MG63 (cell line): ENCODE measurements around the gene TUSC2. TPM values are rescaled to one million over a fixed set of nuclear protein-coding genes. Genes with fewer than 3 reads are reported as not detected.
"Not testable (repeated sequence)": the region's sequence is repeated elsewhere in the genome, so short reads cannot be mapped to it uniquely, and the experiment has no call there.

ENCODE experiments used
- DNase-seq: peaks from one replicate; pipeline ENCODE4 v3.0.0-alpha.2; 2020
- H3K27me3 ChIP-seq: fragments of 250-450 bp; sonication (Bioruptor Pico); 2 replicates; pipeline ENCODE4 v1.5.1; 2020; ENCODE audit warnings: mild to moderate bottlenecking, moderate library complexity
- H3K36me3 ChIP-seq: fragments of 250-450 bp; sonication (Bioruptor Pico); 2 replicates; pipeline ENCODE4 v1.5.1; 2020; ENCODE audit warnings: mild to moderate bottlenecking, moderate library complexity
- H3K4me3 ChIP-seq: fragments of 250-450 bp; sonication (Bioruptor Pico); 2 replicates; pipeline ENCODE4 v1.5.1; 2020; ENCODE audit warnings: mild to moderate bottlenecking, moderate library complexity
- H3K9me3 ChIP-seq: fragments of 250-450 bp; sonication (Bioruptor Pico); 2 replicates; pipeline ENCODE4 v1.5.1; 2020; ENCODE audit warnings: mild to moderate bottlenecking, moderate library complexity
- total RNA-seq: library from RNA; depleted of rRNA; stranded (reverse); fragments of >200 nt; shearing (Covaris generic); gene quantifications from 2 replicates; pipeline ENCODE4 v1.2.3, GENCODE V29; 2014; ENCODE audit warnings: low replicate concordance

TUSC2 gene
- total RNA-seq, 1 experiment from 2014 or later: 13.5 TPM

DNA sequence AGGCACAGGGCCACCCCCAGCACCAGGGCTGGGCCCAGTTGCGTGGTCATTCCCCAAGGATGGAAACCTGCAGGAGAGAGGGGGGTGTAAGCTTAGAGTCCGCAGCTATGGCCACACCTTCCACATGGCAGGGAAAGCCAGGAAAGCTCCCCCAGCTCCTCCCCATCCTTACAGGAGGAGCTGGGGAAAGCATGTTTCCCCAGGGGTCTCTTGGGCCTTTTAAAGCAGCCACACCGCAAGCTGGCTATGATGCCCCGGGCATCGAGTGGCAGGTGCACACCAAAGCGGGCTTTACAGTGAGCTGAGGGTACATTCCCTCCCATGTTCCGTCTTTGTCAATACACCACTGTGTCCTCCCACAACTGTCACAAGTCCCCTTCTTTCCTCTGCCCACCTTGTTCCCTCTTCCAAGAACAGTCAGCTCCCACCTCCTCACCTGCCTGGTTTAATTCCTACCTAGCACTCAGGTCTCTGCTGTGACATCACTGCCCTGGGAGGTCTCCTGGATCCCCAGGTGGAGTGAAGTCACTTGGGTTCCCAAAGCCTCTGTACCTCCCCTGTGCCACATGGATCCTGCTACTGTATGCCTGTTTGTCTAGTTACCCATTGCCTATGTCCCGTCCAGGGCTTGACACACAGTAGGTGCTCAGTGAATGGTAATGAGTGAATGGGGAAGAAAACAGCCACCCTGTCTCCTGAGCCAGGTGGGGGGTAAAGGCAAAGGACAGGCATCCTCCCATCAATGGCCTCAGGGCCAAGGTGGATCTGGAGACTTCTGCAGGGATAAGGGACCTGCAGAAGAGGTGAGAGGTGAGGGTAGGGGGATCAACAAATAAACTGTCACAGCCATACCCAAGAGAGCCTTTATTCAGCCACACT lies 32.2 kb downstream of the TUSC2 start:
- H3K27me3 ChIP-seq: no peaks in the 10 kb centered on the region

DNA sequence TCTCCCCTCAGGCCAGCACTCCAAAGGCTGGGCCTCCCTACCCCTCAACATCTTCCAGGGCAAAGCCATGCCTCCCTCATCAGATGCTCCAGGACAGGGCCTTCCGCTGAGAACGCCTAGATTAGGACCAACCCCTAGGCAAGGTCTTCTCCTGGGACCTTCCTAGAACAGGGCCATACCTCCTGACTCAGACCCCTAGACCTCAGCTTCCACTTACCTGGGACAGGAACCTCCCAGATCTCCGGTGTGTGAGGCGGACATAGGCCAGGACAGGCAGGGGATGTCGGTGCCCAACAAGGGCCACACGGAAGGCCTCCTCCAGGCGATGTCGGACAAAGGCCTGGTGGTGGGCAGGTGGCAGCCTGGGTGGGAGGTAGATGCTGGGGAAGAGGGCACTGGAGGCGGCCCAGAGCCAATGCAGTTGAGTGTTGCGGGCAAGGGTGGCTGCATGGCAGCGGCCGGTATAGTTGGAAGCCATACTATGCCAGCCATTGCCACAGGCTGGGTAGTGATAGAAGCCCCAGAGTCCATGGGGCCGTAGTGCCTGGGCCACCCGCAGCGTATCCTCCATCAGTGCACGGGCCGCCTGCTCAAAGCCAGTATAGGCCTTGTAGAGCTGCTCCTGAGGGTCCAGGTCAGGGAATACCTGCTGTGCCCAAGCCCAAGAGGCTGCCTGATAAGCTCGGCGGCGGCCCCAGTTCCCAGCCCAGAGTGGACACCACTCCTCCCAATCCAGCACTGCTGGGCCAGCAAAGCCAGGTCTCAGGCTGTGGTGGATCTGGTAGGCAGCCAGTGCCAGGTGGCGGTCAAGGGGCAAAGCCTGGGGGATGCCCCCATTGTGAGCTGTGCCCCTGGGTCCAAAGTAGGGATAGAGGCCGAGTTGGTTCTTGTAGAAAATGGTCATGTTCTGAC lies 33.3 kb downstream of the TUSC2 start:
- Histone ChIP-seq H3K9me3 (no peaks in the 10 kb centered on the region), H3K36me3 (peaks cover 8% of the 10 kb centered on the region), H3K4me3 (no peak overlapping the region), H3K27me3 (no peaks in the 10 kb centered on the region)
- no peak for DNase-seq

More for the DNA sequence above, 32.2 kb downstream of the TUSC2 start:
- no peaks in the 10 kb centered on the region for H3K9me3 ChIP-seq
- no peak overlapping the region for H3K4me3 ChIP-seq
- H3K36me3 ChIP-seq: no peaks in the 10 kb centered on the region
- DNase-seq: no peak

DNA sequence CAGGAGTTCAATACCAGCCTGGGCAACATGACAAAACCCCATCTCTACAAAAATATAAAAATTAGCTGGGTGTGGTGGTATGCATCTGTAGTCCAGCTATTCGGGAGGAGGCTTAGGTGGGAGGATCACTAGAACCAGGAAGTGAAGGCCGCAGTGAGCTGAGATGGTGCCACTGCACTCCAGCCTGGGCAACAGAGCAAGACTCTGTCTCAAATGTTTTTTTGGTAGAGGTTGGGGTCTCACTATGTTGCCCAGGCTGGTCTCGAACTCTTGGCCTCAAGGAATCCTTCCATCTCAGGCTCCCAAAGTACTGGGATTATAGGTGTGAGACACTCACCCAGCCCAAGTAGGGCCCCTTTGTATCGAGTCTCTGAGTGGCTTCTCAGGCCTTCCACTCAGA lies 33.9 kb downstream of the TUSC2 start:
- Histone ChIP-seq H3K9me3 (no peaks in the 10 kb centered on the region), H3K4me3 (no peak overlapping the region), H3K27me3 (no peaks in the 10 kb centered on the region), H3K36me3 (peaks cover 10% of the 10 kb centered on the region)
- DNase-seq: no peak

- Histone ChIP-seq H3K36me3 (peaks cover 14% of the 10 kb centered on the region), H3K4me3 (peak overlapping the region; percentile 87), H3K9me3 (no peaks in the 10 kb centered on the region), H3K27me3 (no peaks in the 10 kb centered on the region)
- no peak for DNase-seq
These were observed 34.8 kb downstream of the TUSC2 start for GRCh38 chr3:50293079-50293801.

DNA sequence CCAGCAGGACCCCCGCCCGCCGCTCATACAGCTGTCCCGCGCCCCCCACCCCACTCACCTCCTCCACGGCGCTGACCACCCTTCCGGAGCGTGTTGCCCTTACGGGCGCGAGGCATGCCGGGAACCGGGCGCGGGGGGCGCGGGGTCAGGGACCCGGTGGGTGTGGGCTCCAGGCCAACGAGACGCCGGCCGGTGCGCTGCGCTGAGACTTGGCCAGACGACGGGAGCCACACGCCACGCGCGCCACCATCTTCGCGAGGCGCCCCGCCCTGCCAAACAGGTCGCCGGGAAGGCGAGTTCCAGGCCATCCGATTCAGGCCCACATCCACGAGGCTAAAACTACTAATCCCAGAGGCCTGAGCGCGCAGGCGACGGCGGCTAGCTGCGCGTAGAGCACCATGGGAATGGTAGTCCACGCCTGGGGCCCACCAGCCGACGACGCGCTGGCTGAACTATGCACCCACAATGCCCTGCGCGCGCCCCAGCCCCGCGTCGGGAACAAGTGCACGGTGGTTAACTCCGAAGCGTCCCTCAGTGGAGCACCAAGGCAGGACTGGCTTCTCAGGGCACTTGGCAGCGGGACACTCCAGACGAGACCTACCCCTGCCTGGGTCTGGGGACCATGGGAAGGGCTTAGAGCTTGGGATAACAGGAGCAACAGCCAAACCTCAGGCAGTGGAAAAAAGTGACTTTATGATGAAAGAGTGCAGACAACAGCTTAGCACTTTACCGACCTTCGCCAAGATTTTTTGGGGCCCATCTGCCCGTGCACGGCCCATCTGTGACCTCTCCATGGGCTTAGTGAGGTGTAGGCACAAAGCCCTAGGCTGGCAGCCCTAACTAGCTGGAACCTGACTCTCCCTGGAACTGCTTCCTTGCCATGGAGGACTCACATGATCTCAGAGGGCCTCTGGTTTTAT lies 35.6 kb downstream of the TUSC2 start, which contains the start of gene IFRD2:
Gene IFRD2 (minus strand): TSS at position 271 of the 920 bp plus-strand sequence. CDS start 155 bp downstream, at position 116.
- Histone ChIP-seq H3K9me3 (no peaks in the 10 kb centered on the region), H3K36me3 (peaks cover 14% of the 10 kb centered on the region), H3K4me3 (peak within 1 kb of the TSS; percentile 87), H3K27me3 (no peaks in the 10 kb centered on the region)
- peak; percentile 96 for DNase-seq

GRCh38 chr3:50290161-50290641 lies 37.8 kb downstream of the TUSC2 start:
- DNase-seq: no peak
- H3K4me3 ChIP-seq: no peak overlapping the region
- H3K9me3 ChIP-seq: no peaks in the 10 kb centered on the region
- peaks cover 14% of the 10 kb centered on the region for H3K36me3 ChIP-seq
- H3K27me3 ChIP-seq: no peaks in the 10 kb centered on the region

DNA sequence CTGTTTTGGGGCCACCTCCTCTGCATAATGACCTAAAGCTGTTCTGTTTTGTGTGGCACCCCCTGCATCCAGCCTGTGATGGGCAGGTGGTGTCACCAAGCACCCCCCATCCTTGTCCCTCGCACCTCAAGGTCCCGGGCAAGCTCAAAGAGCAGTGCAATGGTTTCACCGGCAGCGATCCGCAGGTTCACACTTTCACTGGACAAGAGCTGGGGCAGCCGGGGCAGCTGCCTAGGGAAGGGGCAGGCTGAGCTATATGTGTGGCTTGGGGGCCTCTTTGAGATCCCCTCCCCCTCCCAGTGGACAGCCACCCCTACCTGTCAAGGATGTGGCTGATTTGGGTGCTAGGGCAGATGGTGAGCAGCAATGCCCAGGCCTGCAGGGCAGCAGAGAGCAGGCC lies 38.9 kb downstream of the TUSC2 start:
- no peak for DNase-seq

GRCh38 chr3:50288387-50289007 lies 39.5 kb downstream of the TUSC2 start:
- no peak for DNase-seq
- no peaks in the 10 kb centered on the region for H3K9me3 ChIP-seq
- no peaks in the 10 kb centered on the region for H3K27me3 ChIP-seq
- H3K36me3 ChIP-seq: peaks cover 14% of the 10 kb centered on the region
- no peak overlapping the region for H3K4me3 ChIP-seq

More for the DNA sequence above, 38.9 kb downstream of the TUSC2 start:
- no peaks in the 10 kb centered on the region for H3K9me3 ChIP-seq
- H3K36me3 ChIP-seq: peaks cover 14% of the 10 kb centered on the region
- H3K4me3 ChIP-seq: no peak overlapping the region
- no peaks in the 10 kb centered on the region for H3K27me3 ChIP-seq

DNA sequence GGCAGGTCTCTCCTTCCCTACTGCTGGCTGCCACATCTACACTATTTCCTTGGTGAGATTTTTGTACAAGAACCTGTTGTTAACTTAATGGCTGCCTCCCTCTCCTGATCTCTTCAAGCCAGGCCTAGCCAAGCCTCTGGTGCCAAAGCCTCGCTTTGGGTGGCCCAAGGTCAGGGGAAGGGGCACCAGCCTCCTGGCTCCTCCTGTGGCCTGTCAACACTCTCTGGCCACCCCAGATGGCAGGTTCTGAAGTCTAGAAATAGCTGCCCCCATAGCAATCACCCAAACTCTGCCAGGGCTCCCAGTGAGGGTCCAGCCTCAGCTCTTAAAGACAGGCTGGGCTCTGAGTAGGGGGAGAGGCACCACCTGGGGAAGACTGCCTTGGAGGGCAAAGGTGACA lies 40.8 kb downstream of the TUSC2 start:
- DNase-seq: no peak
- Histone ChIP-seq H3K27me3 (no peaks in the 10 kb centered on the region), H3K36me3 (peaks cover 14% of the 10 kb centered on the region), H3K4me3 (no peak overlapping the region), H3K9me3 (no peaks in the 10 kb centered on the region)

DNA sequence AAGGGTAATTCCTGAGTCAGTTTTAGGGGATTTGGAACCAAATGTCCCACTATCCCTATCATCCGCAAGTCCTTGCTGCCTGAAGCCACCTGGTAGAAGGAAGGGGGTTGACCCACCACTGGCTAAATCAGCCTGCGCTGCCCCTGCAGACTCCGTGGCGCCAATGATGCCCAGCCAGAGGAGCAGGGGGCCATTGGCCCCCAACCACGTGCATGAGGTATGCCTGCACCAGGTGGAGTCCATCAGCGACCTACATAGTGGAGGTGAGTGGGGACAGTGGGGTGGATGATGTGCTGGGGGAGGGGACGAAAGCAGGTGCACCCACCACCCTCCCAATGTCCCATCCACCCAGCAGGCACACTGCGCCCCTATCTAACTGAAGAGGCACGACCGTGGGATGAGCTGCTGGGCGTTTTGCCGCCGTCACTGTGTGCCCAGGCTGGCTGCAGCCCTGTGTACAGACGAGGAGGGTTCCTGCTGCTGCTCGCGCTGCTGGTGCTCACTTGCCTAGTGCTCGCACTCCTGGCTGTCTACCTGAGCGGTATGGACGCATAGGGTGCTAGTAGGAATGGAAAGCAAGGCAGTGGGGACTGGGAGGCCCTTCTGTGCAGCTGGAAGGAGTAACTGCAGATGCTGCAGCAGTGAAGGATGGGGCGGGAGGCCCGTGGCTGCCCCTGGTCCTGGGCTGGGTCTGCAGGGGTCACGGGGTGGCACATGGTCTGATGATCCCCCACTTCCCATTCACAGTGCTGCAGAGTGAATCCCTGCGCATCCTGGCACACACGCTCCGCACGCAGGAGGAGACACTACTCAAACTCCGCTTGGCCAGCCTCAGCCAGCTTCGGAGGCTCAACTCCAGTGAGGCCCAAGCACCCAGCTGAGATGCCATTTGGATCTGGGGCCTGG lies 41.4 kb downstream of the TUSC2 start:
- Histone ChIP-seq H3K4me3 (no peak overlapping the region), H3K36me3 (peaks cover 14% of the 10 kb centered on the region), H3K9me3 (no peaks in the 10 kb centered on the region), H3K27me3 (no peaks in the 10 kb centered on the region)
- no peak for DNase-seq

DNA sequence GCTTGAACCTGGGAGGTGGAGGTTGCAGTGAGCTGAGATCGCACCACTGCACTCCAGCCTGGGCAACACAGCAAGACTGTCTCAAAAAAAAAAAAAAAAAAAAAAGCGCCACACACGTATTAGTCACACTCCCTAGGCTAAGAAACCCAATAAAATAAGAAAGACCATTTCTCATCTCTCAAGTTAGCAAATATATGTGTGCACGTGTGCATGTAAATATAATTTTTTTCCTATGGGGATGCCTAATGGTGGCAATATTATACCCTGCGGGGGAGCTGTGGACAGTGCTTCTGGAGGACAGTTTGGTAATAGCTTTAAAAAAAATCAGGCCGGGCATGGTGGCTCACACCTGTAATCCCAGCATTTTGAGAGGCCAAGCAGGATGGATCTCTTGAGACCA lies 43.9 kb downstream of the TUSC2 start:
- DNase-seq, H3K9me3 ChIP-seq, H3K27me3 ChIP-seq, H3K4me3 ChIP-seq, H3K36me3 ChIP-seq: not testable (repeated sequence)

DNA sequence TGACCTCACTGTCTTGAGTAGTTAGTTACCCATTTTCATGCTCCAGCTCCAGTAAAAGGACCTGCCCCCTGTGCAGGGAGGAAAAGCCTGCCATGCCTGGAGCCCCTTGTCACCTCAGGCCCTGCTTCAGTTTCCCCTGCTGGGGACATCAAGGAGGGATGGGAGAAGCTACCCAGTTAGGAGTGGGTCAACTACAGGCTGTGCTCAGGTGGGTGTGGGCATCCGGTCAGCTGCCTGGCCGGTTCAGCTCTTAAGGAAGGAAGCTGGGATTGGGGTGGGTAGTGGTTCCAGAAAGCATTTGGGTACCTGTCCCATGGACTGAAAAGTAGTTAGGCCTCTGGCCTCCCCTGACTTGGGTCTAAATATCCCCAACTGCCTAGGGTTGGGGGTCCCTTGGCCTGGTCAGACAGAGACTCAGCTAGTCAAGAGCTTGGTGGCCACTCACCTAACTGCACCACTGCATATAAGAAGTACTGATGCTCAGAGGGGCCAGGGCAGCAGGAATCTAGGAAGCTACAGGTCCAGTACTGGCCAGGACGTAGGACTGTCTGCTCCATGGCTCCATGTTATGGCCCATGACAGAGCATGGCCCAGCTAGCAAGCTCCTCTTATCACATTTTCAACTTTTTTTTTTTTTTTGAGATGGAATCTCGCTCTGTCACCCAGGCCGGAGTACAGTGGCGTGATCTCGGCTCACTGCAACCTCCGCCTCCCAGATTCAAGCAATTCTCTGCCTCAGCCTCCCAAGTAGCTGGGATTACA lies 48.6 kb downstream of the TUSC2 start:
- H3K27me3 ChIP-seq: no peaks in the 10 kb centered on the region
- H3K4me3 ChIP-seq: no peak overlapping the region
- no peaks in the 10 kb centered on the region for H3K36me3 ChIP-seq
- H3K9me3 ChIP-seq: no peaks in the 10 kb centered on the region
- DNase-seq: no peak

DNA sequence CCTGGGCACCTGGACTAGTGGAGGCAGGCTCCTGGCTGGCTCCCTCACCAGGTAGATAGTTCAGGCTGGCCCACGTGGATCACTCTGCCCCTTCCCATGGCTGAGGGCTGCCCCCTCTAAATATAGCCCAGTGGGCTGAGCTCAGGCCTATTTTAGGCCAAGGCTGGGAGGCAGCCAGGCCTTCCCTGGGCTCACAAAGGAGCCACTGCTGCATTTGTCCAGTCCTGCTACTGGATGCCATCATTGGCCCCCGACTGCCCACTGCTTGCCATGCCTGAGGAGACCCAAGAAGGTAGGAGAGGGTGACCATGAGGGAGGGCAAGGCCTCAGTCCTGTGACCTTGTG lies 49.2 kb downstream of the TUSC2 start, which contains the start of gene LSMEM2:
Gene LSMEM2 (plus strand): TSS at position 208 of the 345 bp plus-strand sequence. CDS start 27 bp downstream, at position 235.
- DNase-seq: no peak
- Histone ChIP-seq H3K4me3 (no peak within 1 kb of the TSS), H3K36me3 (no peaks in the 10 kb centered on the region), H3K27me3 (no peaks in the 10 kb centered on the region), H3K9me3 (no peaks in the 10 kb centered on the region)
